ENCODE measurements around the gene EOGT. TPM values are rescaled to one million over a fixed set of nuclear protein-coding genes. Genes with fewer than 3 reads are reported as not detected.

EOGT gene
- total RNA-seq, 2 donors from 2014 or later = 148 to 183 TPM

DNA sequence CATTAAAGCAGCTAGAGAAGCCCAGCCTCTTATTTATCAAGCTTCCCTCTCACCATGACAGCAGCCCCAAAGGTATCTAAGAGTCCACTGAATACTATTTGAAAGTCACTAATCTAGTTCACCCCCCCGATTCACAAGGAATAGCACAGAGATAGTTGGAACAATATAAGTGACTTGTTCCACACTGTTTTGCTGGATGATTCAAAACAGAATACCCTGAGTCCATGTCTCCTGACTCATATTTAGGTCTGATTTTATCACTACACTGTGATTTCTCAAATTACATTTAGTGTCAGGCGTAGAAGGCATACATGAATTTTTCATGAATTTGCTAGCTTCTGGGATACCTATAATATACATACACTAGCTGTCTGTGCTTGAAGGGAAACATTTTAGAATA is 18.7 kb upstream of the EOGT start:
- no peak overlapping the region for H3K27ac ChIP-seq
- TF ChIP-seq, protein P1, sequence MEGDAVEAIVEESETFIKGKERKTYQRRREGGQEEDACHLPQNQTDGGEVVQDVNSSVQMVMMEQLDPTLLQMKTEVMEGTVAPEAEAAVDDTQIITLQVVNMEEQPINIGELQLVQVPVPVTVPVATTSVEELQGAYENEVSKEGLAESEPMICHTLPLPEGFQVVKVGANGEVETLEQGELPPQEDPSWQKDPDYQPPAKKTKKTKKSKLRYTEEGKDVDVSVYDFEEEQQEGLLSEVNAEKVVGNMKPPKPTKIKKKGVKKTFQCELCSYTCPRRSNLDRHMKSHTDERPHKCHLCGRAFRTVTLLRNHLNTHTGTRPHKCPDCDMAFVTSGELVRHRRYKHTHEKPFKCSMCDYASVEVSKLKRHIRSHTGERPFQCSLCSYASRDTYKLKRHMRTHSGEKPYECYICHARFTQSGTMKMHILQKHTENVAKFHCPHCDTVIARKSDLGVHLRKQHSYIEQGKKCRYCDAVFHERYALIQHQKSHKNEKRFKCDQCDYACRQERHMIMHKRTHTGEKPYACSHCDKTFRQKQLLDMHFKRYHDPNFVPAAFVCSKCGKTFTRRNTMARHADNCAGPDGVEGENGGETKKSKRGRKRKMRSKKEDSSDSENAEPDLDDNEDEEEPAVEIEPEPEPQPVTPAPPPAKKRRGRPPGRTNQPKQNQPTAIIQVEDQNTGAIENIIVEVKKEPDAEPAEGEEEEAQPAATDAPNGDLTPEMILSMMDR (IDR thresholded peaks at IDR 0.05) = no peak
- peaks cover 51% of the 10 kb centered on the region for H3K36me3 ChIP-seq
- ATAC-seq (ENCODE audit: insufficient number of reproducible peaks, low FRiP score, low read depth) = no peak
- no peaks in the 10 kb centered on the region for H3K27me3 ChIP-seq (replicated peaks; ENCODE audit: insufficient read depth)
- DNase-seq (ENCODE audit: low spot score) = no peak
- no peaks in the 10 kb centered on the region for H3K9me3 ChIP-seq
- H3K4me1 ChIP-seq (ENCODE audit: control insufficient read depth in 1 of 2, low read depth in 2 of 2) = no peaks in the 10 kb centered on the region
- no peak overlapping the region for H3K4me3 ChIP-seq

DNA sequence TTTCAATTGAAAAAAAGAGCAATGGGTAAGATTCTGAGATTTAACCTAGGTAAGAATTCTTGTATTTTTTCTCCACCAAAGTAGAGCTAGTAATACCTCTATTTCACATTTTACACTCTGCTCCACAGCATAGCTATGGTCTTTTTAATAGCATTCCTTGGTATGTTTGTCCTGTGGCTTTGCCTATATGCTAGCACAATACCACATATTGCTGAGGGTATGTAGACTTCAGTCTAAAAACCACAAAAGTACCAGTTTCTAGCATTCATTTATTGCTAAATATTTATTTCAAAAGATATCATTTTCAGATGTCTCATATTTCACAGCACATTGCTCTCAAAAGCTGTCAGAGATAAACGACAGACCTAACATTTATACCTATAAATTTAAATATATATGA is 18.2 kb upstream of the EOGT start:
- H3K27ac ChIP-seq = no peak overlapping the region
- no peaks in the 10 kb centered on the region for H3K9me3 ChIP-seq
- H3K4me3 ChIP-seq = no peak overlapping the region
- no peaks in the 10 kb centered on the region for H3K27me3 ChIP-seq (replicated peaks; ENCODE audit: insufficient read depth)
- peaks cover 50% of the 10 kb centered on the region for H3K36me3 ChIP-seq
- TF ChIP-seq, protein P1 (IDR thresholded peaks at IDR 0.05) = no peak
- H3K4me1 ChIP-seq (ENCODE audit: control insufficient read depth in 1 of 2, low read depth in 2 of 2) = no peaks in the 10 kb centered on the region
- ATAC-seq (ENCODE audit: insufficient number of reproducible peaks, low FRiP score, low read depth) = no peak
- no peak for DNase-seq (ENCODE audit: low spot score)

DNA sequence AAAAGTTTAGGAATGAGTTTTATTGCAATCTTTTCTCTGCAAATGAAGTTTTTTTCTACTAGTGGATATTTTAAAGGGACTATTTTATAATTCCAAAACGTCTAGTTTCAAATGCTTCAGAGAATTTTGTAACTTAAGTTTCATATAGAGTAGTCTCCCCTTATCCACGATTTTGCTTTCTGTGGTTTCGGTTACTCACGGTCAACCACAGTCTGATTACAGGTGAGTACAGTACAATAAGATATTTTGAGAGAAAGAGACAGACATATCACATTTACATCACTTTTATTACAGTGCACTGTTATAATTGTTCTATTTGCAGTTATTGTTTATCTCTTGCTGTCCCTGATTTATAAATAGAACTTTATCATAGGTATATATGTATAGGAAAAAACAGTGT is 7.4 kb upstream of the EOGT start:
- Histone ChIP-seq H3K4me3 (no peak overlapping the region), H3K27ac (no peak overlapping the region), H3K9me3 (no peaks in the 10 kb centered on the region), H3K4me1 (ENCODE audit: control insufficient read depth in 1 of 2, low read depth in 2 of 2) (peaks cover 0 to 7% of the 10 kb centered on the region in 2 donors), H3K36me3 (peaks cover 10% of the 10 kb centered on the region), H3K27me3 (replicated peaks; ENCODE audit: insufficient read depth) (no peaks in the 10 kb centered on the region)
- DNase-seq (ENCODE audit: low spot score) (no peak), ATAC-seq (ENCODE audit: insufficient number of reproducible peaks, low FRiP score, low read depth) (no peak)
- TF ChIP-seq, protein P1 (IDR thresholded peaks at IDR 0.05) = no peak

DNA sequence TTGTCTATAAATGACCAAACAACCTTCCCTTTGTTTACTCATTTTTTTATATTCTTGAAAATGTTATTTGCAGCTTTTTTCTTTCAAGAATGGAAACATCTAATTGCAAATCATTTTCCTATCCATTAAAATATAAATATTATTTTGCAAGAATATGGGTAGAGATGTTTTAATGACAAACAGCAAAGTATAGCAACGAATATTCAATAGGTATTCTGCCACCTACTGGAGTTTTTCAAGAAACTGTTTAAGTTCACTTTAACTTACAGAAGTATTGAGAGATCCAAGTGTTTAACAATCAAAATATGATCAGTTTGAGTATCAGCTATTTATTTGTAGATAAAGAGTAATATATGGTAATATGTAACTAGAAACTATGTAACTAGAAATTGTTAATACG is 6.9 kb upstream of the EOGT start:
- Histone ChIP-seq H3K9me3 (no peaks in the 10 kb centered on the region), H3K4me1 (ENCODE audit: control insufficient read depth in 1 of 2, low read depth in 2 of 2) (peaks cover 0 to 11% of the 10 kb centered on the region in 2 donors), H3K4me3 (no peak overlapping the region), H3K27me3 (replicated peaks; ENCODE audit: insufficient read depth) (no peaks in the 10 kb centered on the region), H3K36me3 (peaks cover 5% of the 10 kb centered on the region), H3K27ac (no peak overlapping the region)
- ATAC-seq (ENCODE audit: insufficient number of reproducible peaks, low FRiP score, low read depth) (no peak), DNase-seq (ENCODE audit: low spot score) (no peak)
- TF ChIP-seq, protein P1 (IDR thresholded peaks at IDR 0.05) = no peak

DNA sequence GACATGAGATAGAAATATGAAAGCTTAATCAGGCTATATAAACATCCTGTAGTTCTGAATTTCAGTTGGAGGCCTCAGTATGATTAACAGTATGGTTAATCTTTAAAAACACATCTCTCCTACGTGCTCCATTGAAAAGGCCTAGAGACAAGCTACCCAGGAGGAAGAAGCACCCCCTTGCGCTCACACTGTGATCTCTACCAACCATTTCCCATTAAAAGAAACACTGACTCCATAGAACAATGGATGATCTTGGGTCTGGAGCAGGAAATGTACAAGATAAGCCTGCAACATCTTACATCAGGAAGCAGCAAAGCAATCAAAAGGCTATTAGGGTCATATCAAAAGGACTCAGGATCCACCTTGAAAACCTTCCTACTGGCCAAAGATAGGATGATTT is 3.4 kb upstream of the EOGT start:
- no peaks in the 10 kb centered on the region for H3K9me3 ChIP-seq
- H3K4me3 ChIP-seq = no peak overlapping the region
- no peaks in the 10 kb centered on the region for H3K36me3 ChIP-seq
- H3K27me3 ChIP-seq (replicated peaks; ENCODE audit: insufficient read depth) = no peaks in the 10 kb centered on the region
- no peak for ATAC-seq (ENCODE audit: insufficient number of reproducible peaks, low FRiP score, low read depth)
- no peak overlapping the region for H3K27ac ChIP-seq
- no peak for DNase-seq (ENCODE audit: low spot score)
- TF ChIP-seq, protein P1 (IDR thresholded peaks at IDR 0.05) = no peak
- H3K4me1 ChIP-seq (ENCODE audit: control insufficient read depth in 1 of 2, low read depth in 2 of 2) = peaks cover 13 to 25% of the 10 kb centered on the region in 2 donors
